Keratinocyte (primary cell): ENCODE data around the gene OARD1. TPM values are rescaled to one million over a fixed set of nuclear protein-coding genes. Genes with fewer than 3 reads are reported as not detected.

Experiments
- DNase-seq: peaks from one replicate; pipeline ENCODE4 v3.0.0-alpha.2; 2011; ENCODE audit warnings: low read depth, missing footprints, low spot score
- FAIRE-seq: peaks from 2 replicates; lab custom pipeline; 2011; peaks lifted over from hg19 to GRCh38; lab: Jason Lieb, UNC
- H2AFZ ChIP-seq: 2 replicates; pipeline ENCODE4 v1.6.0; 2012; ENCODE audit warnings: low read length, control low read depth, inconsistent platforms; ENCODE audit not compliant: control insufficient read depth
- H3K27ac ChIP-seq: 2 replicates; pipeline ENCODE4 v1.5.1; 2011; ENCODE audit warnings: low read length; ENCODE audit not compliant: control insufficient read depth, insufficient read depth
- H3K27me3 ChIP-seq: 3 replicates; pipeline ENCODE4 v1.6.0; 2011; ENCODE audit warnings: low read length; ENCODE audit not compliant: control insufficient read depth, insufficient read depth; ENCODE audit errors: extremely low read depth
- H3K36me3 ChIP-seq, 2 experiments: 2 replicates in 1 of 2; 3 replicates in 1 of 2; pipeline ENCODE4 v1.5.1; 2011; ENCODE audit warnings: low read length in 2 of 2, mild to moderate bottlenecking in 1 of 2; ENCODE audit not compliant: control insufficient read depth in 2 of 2, insufficient read depth in 2 of 2; ENCODE audit errors: extremely low read depth in 1 of 2
- H3K4me1 ChIP-seq: 3 replicates; pipeline ENCODE4 v1.5.1; 2011; ENCODE audit warnings: low read length; ENCODE audit not compliant: control insufficient read depth, insufficient read depth; ENCODE audit errors: extremely low read depth
- H3K4me2 ChIP-seq: 3 replicates; pipeline ENCODE4 v1.6.0; 2011; ENCODE audit warnings: low read depth, low read length; ENCODE audit not compliant: control insufficient read depth, insufficient read depth; ENCODE audit errors: extremely low read depth
- H3K4me3 ChIP-seq, 3 experiments: fragments of 200-600 bp in 1 of 3; sonication (generic) in 1 of 3; 2 replicates in 2 of 3; 3 replicates in 1 of 3; pipeline ENCODE4 v1.5.1; 2011 to 2016; ENCODE audit warnings: low read length in 3 of 3, mild to moderate bottlenecking in 3 of 3, control low read depth in 2 of 3, inconsistent platforms in 1 of 3, low read depth in 1 of 3, mixed read lengths in 1 of 3, mixed run types in 1 of 3, moderate library complexity in 1 of 3; ENCODE audit not compliant: control insufficient read depth in 2 of 3, insufficient read depth in 2 of 3; ENCODE audit errors: extremely low read depth in 1 of 3
- H3K79me2 ChIP-seq: 2 replicates; pipeline ENCODE4 v1.6.0; 2012; ENCODE audit warnings: low read length; ENCODE audit not compliant: control insufficient read depth, insufficient read depth
- H3K9ac ChIP-seq: 3 replicates; pipeline ENCODE4 v1.6.0; 2011; ENCODE audit warnings: low read length; ENCODE audit not compliant: control insufficient read depth, insufficient read depth; ENCODE audit errors: extremely low read depth
- H3K9me1 ChIP-seq: 3 replicates; pipeline ENCODE4 v1.6.0; 2011; ENCODE audit warnings: low read length; ENCODE audit not compliant: control insufficient read depth, insufficient read depth; ENCODE audit errors: extremely low read depth
- H3K9me3 ChIP-seq: 2 replicates; pipeline ENCODE4 v1.5.1; 2012; ENCODE audit warnings: low read depth, low read length; ENCODE audit not compliant: control insufficient read depth
- H4K20me1 ChIP-seq: 3 replicates; pipeline ENCODE4 v1.6.0; 2011; ENCODE audit warnings: low read length; ENCODE audit not compliant: control insufficient read depth, insufficient read depth; ENCODE audit errors: extremely low read depth
- EZH2 ChIP-seq: IDR thresholded peaks from one replicate; pipeline ENCODE4 v1.6.1; 2012; ENCODE audit warnings: inconsistent platforms, mild to moderate bottlenecking, low read length, moderate library complexity
- dilution Hi-C: fragments of 300-500 bp; cut with MboI; formaldehyde crosslinking; loops from one replicate; pipeline ENCODE4 v1.7.0; 2020; ENCODE audit warnings: low sequenced_read_pairs; ENCODE audit not compliant: extremely low pct_ligation_motif_present
- polyA plus RNA-seq, 5 experiments: library from polyadenylated mRNA; depleted of rRNA in 3 of 5; stranded (reverse) in 3 of 5; stranded (forward) in 1 of 5; unstranded in 1 of 5; fragments of >200 nt; gene quantifications; 1 replicate in 1 of 5; 2 replicates in 3 of 5; 3 replicates in 1 of 5; pipeline versions ENCODE4 v1.2.1 to v1.2.3, GENCODE V29; 2011 to 2012; ENCODE audit warnings: missing spikeins in 2 of 5, low read depth in 1 of 5, low replicate concordance in 1 of 5
- TF ChIP-seq, protein P1 (sequence below), 3 experiments: IDR thresholded peaks in 1 of 3; conservative IDR thresholded peaks in 1 of 3; optimal IDR thresholded peaks in 1 of 3; 2 replicates in 2 of 3; 3 replicates in 1 of 3; pipeline versions ENCODE3 to v1.5.1; 2011; ENCODE audit warnings: low read length in 3 of 3, mild to moderate bottlenecking in 3 of 3, moderate library complexity in 2 of 3, control low read depth in 1 of 3, inconsistent platforms in 1 of 3; ENCODE audit not compliant: insufficient read depth in 2 of 3; ENCODE audit errors: extremely low read depth in 1 of 3

Gene OARD1
- polyA plus RNA-seq, 1 donor (not counting 4 experiments of a cell fraction or from before 2014, with no cell fraction given): 20.3 TPM

DNA sequence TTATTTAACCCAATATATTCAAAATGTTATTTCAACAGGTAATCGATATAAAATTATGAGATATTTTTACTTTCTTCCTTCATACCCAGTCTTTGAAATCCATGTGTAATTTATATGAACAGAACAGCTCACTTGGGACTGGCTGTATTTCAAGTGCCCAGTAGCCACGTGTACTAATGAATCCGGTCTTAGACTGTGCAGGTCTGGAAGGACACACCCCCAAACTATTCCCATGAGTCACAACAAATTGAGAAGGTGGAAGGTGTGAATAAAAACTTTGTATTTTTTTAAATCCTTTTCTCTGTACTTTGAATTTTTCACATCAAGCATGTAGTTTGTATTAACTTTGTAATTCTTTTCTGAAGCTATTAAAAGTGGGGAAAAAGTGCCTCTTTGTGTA, 36.0 kb downstream of the OARD1 start:
- Histone ChIP-seq H4K20me1 (no peaks in the 10 kb centered on the region), H3K9me3 (no peaks in the 10 kb centered on the region), H3K4me3 (no peak overlapping the region), H3K36me3 (no peaks in the 10 kb centered on the region), H3K9ac (no peak overlapping the region), H2AFZ (no peak overlapping the region), H3K27ac (peak overlapping the region; percentile 47), H3K27me3 (no peaks in the 10 kb centered on the region), H3K9me1 (no peaks in the 10 kb centered on the region), H3K4me1 (peaks cover 45% of the 10 kb centered on the region), H3K79me2 (no peaks in the 10 kb centered on the region), H3K4me2 (peak overlapping the region; percentile 70)
- no peak for TF ChIP-seq EZH2
- TF ChIP-seq, protein P1, sequence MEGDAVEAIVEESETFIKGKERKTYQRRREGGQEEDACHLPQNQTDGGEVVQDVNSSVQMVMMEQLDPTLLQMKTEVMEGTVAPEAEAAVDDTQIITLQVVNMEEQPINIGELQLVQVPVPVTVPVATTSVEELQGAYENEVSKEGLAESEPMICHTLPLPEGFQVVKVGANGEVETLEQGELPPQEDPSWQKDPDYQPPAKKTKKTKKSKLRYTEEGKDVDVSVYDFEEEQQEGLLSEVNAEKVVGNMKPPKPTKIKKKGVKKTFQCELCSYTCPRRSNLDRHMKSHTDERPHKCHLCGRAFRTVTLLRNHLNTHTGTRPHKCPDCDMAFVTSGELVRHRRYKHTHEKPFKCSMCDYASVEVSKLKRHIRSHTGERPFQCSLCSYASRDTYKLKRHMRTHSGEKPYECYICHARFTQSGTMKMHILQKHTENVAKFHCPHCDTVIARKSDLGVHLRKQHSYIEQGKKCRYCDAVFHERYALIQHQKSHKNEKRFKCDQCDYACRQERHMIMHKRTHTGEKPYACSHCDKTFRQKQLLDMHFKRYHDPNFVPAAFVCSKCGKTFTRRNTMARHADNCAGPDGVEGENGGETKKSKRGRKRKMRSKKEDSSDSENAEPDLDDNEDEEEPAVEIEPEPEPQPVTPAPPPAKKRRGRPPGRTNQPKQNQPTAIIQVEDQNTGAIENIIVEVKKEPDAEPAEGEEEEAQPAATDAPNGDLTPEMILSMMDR (optimal IDR thresholded peaks at IDR 0.05 in 1 of 3, IDR thresholded peaks at IDR 0.05 in 1 of 3, conservative IDR thresholded peaks at IDR 0.05 in 1 of 3; ENCODE audit: extremely low read depth in 1 of 3, insufficient read depth in 2 of 3, low read length in 3 of 3): no peak
- DNase-seq (no peak), FAIRE-seq (peak; percentile 60)
- dilution Hi-C loops: no loop called here

DNA sequence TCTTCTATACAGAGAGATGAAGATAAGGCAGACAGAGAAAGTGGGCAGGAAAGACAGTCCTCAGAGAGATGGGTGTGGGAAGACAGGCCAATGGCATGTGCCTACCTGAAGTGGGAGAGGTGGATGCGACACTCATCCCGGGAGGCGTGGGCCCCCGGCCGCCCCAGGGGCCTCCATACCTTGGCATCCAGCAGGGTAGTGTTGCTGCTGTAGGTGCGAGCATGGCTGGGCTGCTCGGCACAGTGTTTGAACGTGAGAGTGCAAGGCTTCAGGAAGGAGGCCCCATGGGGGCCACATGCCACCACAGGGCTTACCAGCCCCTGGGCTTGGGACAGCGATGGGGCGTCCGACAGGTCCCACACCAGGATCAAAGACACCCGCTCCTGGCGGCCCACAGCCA, 38.4 kb downstream of the OARD1 start:
- no peaks in the 10 kb centered on the region for H3K36me3 ChIP-seq
- H3K27me3 ChIP-seq: no peaks in the 10 kb centered on the region
- dilution Hi-C loops: no loop called here
- no peak overlapping the region for H2AFZ ChIP-seq
- no peaks in the 10 kb centered on the region for H3K9me3 ChIP-seq
- no peak for TF ChIP-seq EZH2
- TF ChIP-seq, protein P1 (optimal IDR thresholded peaks at IDR 0.05 in 1 of 3, IDR thresholded peaks at IDR 0.05 in 1 of 3, conservative IDR thresholded peaks at IDR 0.05 in 1 of 3; ENCODE audit: extremely low read depth in 1 of 3, insufficient read depth in 2 of 3, low read length in 3 of 3): no peak
- H3K4me2 ChIP-seq: no peak overlapping the region
- H3K9ac ChIP-seq: no peak overlapping the region
- no peak overlapping the region for H3K27ac ChIP-seq
- DNase-seq (no peak), FAIRE-seq (no peak)
- H4K20me1 ChIP-seq: no peaks in the 10 kb centered on the region
- no peaks in the 10 kb centered on the region for H3K79me2 ChIP-seq
- H3K9me1 ChIP-seq: no peaks in the 10 kb centered on the region
- H3K4me1 ChIP-seq: peaks cover 25% of the 10 kb centered on the region
- H3K4me3 ChIP-seq: no peak overlapping the region
